OCI-M1 (cell line): Measurements from ENCODE around the gene NDUFS7.

Experiments used
- DNase-seq: peaks from one replicate; lab custom pipeline; 2025; lab: John Stamatoyannopoulos, UW

Gene NDUFS7

DNA sequence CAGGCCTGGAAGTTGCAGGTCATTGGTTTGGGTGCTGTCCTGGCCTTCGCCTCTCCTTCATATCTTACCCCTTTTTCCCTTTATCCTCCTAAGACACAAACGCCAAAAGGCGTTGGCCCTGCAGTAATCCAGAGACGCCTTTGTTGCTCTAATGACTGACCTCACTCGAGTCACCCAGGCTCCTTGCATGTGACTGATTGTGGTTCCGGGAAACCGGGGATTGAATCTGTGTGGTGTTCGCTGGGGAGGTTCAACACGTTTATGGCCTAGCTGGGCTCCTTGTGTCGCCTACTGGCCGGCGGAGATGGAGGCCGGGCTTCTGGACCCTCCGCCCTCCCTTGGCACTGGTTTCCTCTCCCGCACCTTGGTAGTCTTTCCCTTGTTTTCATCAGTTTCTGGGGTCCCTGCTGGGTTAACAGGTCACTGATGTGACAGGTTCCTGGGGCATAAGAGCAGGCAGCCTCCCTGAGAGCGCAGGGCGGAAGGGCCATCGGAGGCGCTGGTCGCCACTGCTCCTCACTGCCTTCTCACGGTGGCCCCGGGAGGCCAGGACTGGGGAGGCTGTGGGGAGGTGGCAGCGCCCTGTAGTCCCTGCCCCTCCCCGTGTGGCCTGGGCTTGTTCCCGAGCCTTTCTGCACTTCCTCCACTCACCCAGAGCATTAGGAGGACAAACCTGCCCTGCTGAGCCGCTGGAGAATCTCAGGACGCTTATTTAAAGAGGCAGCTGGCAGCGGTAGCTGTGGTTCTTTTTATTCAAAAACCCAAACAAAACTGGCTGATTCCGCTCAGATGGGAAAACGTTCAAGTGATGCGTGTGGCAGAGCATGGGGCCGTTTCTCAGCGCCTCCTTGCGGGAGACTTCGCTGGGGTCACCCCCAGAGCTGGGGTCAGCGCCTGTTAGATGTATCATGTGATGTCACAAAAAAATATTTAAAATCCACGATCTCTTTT, 18.1 kb upstream of the NDUFS7 start:
- no peak for DNase-seq

DNA sequence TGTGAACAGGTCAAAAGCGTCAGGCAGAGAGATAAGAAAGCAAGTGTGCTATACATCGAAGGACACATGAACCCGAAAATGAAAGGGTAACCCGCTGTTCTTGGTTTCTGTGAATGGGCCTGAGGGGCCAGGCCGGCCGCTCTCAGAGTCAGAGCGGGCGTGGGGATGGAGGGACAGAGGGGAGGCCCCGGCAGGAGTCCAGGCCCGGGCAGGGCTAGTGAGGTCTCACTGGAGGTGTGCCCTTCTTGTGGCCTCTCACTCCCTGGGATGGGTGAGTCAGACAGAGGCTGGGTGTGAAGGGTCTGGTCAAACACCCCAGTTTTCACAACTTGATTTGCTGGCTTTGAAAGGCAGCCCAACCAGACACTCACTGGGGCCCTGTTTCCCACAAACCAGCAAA, 17.4 kb upstream of the NDUFS7 start:
- no peak for DNase-seq

DNA sequence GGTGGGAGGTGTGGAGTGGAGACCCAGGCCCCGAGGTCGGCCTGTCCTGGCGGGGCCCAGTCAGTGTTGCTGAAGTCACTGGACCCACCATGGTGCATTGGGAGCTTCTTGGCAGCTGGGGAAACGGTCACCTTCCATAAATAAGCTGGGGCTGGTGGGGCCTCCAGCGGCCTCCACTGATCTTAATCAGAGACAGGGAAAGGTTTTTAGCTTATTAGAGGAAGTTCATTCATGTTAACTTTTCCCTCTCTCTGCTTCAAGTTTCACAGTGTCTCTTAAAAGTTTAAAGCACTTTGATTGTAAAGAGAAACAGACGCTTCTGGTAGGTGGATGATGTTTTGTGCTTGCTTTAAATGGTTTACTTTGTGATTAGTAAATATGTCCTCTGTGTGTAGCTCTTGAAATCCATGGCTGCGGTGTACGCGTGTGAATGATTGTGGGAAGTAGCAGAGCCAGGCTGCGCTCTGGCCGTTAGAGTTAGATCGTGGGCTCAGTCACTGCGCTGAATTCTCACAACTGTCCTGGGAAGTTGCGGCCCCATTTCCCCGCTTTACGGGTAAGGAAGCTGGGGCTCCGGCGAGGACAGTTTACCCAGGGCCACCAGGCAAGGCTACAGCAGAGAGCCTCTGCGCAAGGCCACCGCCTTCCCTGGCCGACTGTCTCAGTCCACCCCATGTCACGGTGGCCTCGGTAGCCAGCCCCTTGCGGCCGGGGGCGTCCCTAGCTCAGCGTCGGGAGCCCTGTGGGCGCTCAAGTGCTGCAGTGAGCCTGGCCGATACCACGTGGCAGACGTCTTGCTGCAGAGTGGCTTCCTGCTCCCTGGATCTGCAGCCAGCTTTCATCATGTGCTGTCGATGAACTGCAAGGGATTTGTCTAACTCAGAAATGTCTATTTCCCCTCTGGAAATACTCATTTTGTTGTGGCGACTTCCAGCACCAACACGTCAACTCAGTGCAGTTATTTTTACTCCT, 16.5 kb upstream of the NDUFS7 start:
- peak; percentile 14 for DNase-seq

DNA sequence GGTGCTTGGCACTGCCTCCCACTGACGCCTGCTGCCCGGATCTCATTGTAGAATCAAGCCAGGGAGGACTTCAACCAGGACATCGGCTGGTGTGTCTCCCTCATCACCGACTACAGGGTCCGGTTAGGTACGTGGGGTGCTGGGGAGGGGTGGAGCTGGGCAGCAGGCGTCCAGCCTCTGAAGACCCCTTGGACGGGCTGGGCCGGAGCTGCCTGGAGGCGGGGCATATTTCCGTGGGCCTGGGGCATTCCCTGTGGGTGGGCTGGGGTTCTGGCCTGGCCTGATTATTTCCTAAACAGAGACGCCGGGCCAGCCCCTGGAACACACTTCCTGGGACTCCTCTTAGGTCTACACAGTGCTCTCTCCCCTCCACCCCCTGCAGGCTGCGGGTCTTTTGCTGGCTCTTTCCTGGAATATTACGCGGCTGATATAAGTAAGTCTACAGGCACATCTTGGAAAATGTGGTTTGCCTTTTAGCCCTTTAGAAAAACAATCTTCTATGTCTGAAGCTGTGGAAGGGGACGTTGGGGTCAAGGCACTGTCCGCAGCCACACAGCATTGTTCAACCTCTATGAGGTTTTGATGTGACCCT, 14.4 kb upstream of the NDUFS7 start:
- DNase-seq: no peak

DNA sequence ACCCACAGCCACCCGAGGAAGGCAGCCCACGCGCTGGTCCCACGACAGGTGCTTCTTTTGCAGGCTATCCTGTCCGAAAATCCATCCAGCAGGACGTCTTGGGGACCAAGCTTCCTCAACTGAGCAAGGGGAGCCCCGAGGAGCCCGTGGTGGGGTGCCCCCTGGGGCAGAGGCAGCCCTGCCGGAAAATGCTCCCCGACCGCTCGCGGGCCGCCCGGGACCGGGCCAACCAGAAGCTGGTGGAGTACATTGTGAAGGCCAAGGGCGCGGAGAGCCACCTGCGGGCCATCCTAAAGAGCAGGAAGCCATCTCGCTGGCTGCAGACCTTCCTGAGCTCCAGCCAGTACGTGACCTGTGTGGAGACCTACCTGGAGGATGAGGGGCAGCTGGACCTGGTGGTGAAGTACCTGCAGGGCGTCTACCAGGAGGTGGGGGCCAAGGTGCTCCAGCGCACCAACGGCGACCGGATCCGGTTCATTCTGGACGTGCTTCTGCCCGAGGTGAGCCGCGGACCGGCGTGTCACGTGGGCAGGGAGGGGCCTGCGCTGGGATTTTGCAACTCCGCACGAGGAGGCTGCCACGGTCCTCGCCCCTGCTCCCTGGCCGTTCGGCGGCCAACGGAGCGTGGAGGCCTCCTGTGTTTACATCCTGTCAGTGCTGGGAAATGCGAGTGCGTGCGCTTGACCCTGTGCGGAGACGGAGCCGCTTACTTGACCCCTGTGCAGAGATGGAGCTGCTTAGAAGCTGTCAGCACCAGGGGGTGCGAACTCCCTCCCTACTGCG, 12.9 kb upstream of the NDUFS7 start:
- no peak for DNase-seq

DNA sequence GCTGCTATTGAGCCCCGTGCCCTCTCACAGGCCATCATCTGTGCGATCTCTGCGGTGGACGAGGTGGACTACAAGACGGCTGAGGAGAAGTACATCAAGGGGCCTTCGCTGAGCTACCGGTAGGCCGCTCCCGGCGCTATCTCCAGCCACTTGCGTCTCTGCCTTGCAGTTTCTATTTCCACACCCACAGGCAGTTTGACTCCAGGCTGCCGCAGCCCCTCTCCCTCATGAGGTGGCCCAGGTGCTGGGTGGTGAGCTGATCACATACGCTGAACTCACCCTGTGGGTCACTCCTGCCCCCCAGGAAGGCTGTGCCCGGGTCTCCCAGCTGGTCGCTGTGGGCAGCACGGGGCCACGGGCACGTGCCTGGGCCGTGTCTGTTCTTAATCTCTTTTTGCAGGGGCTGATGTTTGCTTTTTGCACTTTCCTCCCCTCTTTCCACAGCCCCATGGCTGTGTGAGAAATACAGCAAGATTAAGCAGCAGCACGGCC, 10.6 kb upstream of the NDUFS7 start:
- DNase-seq: no peak

DNA sequence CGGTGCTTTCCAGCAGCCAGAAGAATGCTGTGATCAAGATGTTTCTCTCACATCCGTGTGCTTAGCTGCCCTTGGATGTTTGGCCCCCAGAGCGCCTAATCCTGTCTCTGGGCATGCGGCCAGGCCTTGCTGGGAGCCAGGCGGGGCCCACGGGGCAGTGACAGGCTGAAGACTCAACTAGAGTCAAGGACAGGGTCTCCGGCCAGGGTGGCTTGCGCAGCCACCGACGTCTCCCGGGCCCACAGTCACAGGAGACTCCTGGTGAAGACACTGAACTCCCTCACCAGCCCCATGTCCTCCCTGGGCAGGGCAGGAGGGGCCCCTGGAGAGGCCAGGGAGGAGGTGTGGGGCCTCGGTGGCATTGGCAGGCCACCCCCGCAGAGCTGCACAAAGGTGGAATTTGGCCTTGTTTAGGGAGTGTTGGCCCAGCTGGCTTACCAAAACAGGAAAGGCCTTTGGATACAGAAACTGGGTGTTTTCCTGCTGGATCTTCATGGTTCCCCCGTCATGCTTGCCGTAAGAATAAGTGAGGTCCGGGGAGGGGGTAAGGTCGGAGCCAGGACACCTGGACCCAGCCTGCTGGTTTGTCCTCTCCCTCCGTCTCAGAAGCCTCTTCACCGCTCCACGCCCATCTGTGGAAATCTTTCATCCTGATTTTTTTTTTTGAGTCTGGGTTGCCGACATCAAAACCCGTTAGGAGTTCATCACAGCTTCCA, 10.0 kb upstream of the NDUFS7 start:
- DNase-seq: no peak

DNA sequence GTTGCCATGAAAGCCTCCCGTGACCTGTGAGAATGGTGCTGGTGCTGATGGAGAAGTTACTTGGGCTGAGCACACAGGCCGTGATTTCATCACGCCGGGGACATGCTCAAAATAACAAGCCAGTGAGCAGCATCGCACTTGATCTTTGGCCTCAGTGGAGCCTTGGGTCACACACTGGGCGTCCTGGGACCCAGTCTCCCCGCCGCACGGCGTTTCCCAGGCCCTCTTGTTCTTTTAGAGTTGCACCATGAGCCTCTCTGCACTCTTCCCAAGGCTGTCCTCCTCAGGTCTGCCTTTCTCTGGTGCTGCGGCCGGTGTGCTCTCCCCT, 9.5 kb upstream of the NDUFS7 start:
- no peak for DNase-seq

DNA sequence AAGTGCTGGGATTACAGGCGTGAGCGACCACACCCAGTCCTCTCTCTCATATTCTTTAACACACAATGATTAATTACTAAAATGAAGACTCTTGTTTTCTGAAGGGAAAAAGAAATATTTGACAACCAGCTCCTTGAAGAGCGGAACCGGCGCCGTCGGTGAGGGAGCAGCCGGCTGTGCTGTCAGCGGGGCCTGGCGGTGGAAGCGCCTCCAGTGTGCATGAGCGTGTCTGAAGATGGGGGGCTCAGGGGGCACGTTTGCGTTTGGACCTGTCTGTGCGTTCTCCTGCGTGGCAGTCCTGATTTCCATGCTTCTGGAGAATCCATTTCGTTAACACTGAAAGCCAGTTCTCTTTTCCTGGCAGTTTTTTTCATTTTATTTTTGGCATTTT, 7.3 kb upstream of the NDUFS7 start:
- DNase-seq: no peak

DNA sequence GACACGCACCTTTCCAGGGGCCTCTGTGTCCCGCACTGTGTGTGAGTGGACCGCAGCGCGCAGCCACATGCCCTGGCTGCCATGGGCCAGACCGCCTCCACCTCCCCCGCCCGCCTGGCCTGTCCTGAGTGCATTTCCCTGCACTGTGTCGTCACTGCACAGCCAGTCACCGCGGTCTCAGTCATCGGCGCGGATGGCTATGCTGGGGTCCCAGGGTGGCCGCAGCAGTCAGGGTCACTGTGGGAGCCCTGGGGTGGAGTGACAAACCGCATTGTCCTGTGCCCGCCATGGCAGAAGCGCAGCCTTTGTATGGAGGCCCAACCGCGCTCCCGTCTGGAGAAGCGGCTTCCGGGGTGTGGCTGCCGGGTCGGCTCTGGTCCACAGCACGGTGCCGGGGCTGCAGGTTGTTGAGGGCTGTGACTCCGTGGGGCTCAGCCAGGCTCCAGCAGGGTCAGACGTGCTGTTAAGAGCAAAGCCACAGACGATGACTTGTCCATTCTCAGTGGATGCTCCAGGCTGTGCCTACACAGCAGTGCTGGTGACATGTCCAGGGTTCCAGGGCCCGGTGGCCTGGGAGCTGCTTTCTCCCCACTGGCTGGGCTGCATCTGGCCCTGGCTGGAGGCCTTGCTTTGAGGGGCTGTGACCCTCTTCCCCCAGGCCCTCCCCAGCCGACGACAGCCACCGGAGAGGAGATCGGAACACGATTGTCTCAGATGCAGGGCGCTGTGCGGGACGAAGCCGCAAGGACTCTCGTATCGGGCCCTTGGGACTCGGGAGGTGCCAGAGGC, 6.3 kb upstream of the NDUFS7 start:
- DNase-seq: no peak

DNA sequence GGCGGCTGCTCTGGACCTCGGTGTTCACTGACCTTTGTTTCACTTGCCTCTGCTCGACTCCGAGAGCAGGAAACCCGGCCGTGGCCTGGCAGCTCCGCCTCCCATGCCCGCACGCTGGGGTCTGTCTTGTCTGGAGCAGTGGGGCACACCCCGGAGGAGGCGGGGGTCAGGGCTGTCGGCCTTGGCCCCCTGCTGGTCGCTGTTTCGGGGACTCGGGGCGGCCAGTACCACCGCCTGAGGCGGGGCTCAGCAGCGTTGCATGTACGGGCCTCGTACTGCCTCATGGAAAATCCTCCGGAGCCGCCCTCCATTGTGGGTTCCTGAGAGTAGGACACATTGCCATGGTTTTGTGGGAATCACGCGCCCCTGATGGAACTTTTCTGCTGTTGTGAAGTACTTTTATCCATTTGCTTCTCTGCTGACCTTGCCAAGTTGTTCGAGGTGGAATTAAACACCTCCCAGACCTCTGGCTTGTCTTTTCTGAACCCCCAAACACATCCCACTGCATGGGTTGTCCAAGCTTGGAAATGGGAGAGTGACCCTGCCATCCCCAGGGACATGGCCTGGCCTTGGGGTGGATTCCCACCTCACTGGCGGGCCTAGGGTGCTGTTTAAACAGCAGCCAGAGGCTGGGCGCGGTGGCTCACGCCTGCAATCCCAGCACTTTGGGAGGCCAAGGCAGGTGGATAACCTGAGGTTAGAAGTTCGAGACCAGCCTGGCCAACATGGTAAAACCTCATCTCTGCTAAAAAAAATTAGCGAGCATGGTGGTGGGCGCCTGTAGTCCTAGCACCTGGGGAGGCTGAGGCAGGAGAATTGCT, 5.5 kb upstream of the NDUFS7 start:
- DNase-seq: no peak

DNA sequence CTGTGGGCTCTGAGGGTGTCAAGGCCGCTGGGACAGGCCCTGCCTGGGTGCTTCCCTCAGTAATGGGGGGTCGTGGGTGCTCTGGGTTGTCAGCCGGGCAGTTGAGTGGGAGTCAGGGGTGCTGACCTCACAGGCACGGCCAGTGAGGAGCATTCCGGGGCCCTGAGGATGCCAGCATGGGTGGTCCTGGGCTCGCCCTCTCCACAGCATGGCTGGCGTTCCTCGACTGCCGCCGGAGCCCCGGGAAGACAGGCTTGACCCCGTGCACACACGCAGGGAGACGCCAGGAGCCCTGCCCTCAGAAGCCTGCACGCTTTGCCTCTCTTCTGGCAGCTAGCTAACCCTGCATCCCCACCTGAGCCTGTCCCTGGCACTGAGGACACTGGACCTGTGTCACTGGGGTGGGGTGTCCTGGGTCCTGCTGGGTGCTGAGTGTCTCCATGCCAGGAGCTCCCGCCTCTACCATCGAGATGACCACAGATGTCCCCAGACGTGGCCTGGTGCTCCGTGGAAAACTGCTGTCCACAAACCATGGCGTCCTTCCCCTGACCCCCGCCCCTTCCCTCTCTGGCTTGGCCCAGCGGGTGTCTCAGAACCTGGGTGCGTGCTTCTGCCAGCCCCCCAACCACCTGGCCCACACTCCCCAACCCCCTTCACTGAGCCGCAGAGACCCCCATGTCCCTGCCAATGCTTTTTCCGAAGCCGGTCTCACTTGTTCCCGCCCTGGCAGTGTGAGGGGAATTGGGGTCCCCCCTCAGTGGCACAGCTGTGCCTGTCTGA, 4.4 kb upstream of the NDUFS7 start:
- DNase-seq: no peak

DNA sequence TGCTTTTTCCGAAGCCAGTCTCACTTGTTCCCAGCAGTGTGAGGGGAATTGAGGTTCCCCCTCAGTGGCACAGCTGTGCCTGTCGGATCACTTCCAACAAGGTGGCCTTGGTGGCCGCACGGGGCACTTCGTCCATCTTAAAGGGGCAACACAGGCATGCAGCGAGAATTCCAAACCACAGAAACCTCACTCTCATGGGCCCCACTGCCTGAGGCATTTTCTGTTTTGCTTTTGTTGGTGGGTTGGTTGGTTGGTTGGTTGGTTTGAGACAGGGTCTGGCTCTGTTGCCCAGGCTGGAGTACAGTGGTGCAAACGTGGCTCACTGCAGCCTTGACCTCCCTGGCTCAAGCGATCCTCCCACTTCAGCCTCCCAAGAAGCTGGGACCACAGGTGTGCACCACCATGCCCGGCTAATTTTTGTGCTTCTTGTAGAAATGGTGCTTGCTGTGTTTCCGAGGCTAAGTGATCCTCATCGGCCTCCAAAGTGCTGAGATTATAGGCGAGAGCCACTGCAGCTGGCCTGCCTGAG, 3.7 kb upstream of the NDUFS7 start:
- no peak for DNase-seq

DNA sequence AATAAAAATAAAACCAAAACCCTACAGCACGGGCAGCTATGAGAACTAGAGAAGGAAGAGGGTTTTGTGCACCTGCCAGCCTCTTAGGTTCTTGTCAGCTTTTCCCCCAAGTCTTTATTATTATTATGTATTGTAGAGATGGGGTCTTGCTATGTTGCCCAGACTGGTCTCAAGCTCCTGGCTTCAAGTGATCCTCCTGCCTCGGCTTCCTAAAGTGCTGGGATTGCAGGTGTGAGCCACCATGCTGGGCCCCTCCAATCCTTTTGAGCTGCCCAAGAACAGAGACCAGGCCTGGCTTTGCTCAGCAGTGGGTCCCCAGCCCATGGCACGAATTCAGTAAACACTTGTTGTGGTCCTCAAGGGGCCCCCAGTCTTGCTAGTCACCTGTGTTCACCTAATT, 1.5 kb upstream of the NDUFS7 start:
- no peak for DNase-seq

DNA sequence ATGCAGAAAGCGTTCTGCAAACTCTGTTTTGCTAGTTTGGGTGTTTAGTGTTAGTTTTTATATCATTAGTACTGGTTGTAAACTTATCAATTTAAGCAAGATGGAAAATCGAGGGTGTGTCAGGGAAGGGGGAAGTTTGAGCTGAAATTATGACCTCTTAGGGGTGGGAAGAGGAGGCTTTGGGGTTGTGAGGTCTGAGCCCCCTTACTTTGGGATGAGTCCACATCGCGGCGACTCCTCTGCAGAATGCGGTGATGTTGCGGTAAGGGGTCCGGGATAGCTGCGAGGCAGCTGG, 743 bp upstream of the NDUFS7 start:
- no peak for DNase-seq

DNA sequence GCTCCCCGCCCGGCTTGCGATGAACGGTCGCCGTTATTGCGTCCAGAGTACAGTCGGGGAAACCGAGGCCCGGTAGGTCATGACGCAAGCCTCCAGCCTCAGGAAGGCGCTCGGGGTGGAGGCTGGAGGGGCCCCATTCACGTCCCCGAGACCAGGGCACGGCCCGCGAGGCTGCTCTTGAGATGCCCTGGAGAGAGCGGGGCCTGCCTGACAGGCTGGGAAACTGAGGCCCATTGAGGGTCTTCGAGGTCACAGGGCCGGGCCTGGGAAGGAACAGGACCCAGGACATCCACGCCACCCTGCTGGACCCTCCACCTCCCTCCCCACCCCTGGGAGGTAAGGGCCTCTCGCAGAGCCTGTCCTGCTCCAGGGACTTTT, 367 bp downstream of the NDUFS7 start:
- no peak for DNase-seq

DNA sequence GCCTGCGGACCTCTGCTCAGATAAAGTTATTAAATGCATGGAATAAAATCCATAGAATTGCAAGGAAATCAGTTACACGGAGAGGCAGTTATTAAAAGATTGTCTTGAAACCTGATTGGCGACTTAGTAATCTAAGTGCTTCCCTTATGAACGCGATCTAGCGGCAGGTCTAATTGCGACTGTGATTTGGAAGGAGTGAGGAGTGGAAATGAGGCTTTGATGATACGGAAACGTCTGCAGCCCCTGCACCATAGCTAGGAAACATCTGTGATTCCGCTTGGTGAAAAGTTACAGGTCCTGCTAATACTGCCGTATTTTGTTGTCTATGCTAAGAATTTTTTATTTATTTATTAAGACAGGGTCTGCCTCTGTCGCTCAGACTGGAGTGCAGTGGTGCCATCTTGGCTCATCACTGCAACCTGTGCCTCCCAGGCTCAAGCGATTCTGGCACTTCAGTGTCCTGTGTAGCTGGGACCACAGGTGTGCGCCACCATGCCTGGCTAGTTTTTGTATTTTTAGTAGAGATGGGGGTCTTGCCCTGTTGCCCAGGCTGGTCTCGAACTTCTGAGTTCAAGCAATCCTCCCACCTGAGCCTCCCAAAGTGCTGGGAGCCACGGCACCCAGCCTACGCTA, 887 bp downstream of the NDUFS7 start:
- peak; percentile 10 for DNase-seq

DNA sequence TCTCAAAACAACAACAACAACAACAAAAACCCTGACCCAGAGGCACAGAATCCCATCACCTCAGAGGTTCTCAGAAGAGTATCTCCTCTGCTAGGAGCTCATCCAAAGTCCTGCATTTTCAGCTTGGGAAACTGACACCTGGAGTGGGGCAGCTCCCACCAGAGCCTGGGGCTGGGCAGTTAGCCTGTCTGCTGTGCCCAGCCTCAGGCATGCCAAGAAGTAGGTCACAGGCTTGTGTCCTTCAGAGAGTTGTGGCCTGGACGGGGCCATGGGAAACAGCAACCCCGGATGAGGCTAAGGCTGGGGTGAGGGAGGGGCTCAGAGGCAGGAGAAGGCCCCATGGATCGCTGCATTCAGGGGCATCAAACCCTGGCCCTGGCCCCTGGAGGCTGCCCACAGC, 2.1 kb downstream of the NDUFS7 start:
- no peak for DNase-seq
